GM03348 (cell line): Measurements from ENCODE around the gene CDCA3.

Experiments
- DNase-seq: peaks from one replicate; pipeline ENCODE4 v3.0.0; 2012; ENCODE audit warnings: low spot score

CDCA3 gene

DNA sequence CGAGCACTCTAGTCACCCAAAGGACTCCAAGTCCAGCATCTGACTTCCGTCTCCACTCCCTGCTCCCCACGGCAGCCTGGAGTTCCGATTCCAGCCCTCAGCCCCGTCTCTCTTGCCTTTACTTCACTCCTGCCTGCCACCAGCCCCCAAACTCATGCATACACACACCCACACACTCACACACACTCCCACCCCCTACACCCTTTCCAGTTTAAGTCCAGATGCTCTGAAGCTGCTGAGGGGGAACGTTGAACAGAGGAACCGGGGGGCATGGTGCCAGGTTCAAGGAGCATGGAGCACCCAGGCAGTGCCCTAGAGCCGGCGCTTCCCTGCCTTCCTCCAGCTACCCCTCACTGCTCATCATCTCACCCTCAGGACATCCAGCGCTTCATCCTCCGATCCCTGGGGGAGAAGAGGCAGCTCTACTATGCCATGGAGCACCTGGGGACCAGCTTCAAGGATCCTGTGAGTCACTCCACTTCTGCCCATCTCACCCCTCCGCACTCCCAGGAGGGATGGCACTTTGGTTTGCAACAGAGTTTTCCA lies 19.6 kb downstream of the CDCA3 start:
- DNase-seq, result no peak

DNA sequence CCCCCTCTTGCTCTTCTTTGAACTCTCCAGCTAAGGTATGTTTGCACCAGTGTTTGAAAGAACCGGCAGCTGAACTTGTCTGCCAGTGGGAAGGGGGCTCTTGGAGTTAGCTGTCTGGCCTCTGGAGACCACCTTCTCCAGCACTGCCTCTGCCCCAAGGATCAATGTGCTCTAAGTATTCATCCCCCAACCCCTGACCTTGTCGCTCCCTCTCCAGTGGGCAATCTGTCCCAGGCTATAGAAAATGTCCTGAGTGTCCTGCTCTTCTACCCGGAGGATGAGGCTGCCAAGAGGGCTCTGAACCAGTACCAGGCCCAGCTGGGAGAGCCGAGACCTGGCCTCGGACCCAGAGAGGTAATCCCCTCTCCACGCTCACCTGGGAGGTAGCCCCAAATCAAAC lies 20.1 kb downstream of the CDCA3 start:
- no peak for DNase-seq

DNA sequence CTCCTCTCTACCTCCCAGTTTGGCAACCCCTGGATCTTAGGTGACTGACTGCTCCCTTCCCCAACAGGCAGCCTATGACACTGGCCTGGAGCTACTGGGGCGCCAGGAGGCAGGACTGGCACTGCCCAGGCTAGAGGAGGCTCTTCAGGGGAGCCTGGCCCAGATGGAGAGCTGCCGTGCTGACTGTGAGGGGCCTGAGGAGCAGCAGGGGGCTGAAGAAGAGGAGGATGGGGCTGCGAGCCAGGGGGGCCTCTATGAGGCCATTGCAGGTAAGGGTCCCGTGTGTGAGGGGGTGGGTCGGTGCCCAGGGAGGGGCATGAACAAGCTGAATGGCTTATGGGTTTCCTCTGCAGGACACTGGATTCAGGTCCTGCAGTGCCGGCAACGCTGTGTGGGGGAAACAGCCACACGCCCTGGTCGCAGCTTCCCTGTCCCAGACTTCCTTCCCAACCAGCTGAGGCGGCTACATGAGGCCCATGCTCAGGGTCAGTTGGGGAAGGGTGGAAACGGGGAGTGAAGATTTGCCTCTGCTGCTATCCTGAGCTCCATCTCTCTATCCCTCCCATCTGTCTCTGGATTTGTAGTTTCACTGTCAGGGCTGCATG lies 20.7 kb downstream of the CDCA3 start:
- DNase-seq, result no peak

DNA sequence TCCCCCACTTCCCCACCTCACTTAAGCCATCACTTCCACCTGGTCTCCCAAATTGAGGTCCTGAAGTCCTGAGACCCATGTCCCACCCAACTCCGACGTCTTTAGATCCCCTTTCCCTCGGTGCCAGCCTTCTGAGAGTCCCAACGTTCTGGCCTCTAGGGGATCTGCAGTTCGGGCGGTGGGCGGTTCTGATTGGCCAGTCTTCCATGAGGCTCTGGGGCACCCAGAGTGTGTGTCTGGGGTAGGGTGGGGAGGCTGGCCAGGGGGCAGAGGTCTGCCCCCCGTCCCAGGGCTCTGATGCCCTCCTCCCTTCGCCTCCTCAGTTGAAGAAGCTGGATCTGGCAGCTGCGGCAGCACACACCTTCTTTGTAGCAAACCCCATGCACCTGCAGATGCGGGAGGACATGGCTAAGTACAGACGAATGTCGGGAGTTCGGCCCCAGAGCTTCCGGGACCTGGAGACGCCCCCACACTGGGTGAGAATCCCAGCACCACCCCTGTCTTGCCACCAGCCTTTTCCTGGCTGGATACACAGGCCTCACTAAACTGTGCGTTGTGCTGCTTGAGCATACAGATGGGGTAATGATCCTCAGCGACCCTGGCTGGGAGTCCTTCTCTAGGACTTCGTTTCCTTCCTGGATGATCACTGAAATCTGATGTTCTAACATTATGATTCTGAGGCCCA lies 21.4 kb downstream of the CDCA3 start:
- peak; percentile 80 for DNase-seq

DNA sequence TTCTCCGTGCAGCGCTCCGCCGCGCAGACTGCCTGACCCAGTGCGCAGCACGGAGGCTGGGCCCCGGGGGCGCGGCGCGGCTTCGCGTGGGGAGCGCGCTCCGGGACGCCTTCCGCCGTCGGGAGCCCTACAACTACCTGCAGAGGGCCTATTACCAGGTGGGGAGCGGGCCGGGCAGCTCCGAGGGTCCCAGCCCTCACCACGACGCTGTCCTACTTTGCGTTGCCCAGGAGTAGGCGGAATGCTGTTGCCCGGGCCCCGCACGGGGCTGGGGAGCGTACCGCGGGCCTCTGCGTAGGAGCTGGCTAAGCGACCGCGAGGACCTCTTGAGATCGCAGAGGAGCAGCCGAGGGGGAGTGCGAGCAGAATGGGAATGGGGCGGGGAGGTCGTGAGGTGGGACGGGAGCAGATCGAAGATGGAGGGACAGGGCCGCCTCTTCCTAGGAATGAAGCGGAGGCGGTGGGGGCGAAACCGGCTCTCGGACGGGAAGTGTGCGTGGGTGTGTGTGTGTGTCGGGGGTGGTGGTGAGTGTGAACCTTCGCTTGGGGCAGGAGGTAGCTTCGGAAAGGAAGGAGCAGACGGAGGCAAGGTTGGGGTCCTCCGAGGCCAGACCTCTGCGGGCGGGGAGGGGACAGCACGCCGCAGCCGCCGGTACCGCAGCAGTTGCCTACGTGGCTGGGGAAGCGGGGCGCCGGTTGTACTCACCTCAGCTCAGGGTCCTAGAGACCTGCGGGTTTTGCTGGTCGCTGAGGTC lies 22.1 kb downstream of the CDCA3 start:
- peak; percentile 76 for DNase-seq

DNA sequence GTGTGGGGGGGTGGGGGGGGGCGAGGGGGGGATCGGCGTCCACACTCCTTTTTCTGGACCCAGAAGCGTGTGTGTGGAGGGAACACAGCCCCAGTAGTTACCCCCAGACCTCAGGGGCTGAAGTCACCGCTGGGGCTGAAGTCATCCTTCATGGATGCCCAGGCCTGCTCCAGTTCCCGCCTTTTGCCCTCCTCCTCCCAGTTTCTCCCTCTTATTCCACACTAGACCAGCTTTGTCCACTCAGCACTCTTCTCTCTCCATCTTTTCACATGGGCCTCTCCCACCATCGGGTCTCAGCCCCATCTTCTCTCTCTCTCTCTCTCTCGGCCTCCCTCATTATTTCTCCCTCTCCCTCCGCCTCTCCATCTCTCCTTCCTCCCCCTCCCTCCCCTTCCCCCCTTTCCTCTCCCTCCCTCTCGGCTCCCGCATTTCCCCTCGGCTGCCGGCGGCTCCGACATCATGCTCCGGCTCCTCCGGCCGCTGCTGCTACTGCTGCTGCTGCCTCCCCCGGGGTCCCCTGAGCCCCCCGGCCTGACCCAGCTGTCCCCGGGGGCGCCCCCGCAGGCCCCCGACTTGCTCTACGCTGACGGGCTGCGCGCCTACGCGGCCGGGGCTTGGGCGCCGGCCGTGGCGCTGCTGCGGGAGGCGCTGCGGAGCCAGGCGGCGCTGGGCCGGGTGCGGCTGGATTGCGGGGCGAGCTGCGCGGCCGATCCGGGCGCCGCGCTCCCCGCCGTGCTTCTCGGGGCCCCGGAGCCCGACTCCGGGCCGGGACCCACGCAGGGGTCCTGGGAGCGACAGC lies 22.9 kb downstream of the CDCA3 start, which contains the start of gene P3H3:
Gene P3H3 (plus strand): TSS at position 426 of the 799 bp plus-strand sequence. CDS start 34 bp downstream, at position 460.
- peak; percentile 71 for DNase-seq

DNA sequence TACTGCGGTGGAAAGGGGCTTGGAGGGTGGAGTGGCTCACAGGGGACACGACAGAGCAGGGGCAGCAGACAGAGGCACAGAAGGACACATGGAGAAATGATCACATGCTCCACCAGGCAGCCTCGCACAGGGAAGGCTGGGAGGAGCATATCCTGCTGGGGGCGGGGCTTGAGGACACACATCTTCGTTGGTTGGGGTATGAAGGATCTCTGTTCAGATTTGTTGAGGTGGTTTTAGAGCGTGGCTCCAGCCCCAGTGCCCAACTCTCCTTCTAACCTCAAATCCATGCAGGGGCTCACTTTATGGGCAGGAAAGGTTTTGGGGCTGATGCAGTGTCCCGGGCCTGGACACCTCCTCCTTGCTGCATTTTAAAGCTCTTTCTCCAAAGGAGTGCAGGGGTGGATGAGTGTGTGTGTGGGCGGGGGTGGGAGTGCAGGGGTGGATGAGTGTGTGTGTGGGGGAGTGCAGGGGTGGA lies 23.6 kb downstream of the CDCA3 start:
- peak; percentile 92 for DNase-seq

DNA sequence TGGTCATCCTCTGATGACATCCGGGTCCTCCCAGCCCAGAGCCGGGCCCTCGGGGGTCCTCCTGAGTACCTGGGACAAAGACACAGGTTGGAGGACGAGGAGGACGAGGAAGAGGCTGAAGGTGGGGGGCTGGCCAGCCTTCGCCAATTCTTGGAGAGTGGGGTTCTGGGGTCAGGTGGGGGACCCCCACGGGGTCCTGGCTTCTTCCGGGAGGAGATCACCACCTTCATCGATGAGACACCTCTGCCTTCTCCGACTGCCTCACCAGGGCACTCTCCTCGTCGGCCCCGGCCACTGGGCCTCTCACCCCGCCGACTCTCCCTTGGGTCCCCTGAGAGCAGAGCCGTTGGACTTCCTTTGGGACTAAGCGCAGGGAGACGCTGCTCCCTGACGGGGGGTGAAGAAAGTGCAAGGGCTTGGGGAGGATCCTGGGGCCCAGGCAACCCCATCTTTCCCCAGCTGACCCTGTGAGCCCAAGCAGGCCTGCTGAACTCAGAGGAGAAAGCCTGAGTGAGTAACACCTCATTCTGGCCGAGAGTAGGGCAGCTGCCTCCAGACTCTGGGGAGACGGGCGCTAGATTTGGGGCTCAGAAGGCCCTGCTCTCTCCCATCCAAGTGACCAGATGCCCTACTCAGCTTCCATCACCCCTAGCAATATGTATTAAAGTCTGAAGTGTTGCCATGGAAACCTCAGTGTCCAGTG lies 24.2 kb downstream of the CDCA3 start:
- no peak for DNase-seq

DNA sequence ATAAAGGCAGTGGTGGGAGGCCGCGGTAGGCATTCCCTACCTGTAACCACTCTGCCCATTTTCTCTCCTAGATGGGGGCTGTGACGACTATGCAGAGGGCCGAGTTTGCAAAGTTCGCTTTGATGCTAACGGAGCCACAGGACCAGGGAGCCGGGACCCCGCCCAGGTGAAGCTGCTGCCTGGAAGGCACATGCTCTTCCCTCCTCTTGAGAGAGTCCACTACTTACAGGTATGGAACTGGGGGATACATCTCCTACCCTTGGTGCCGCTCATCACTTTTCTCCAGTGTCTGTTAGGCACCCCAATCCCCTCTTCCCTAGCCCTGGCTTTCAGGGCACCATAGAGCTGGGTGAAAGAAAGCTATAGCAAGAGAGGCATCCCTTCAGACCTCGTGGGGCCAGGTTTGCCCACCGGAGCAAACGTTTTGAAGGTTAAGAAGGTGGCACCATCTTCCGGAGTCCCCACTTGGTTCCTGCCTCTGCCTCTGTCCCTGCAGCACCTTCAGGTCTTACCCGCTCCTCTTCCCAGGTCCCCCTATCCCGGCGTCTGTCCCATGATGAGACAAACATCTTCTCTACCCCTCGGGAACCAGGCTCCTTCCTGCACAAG lies 24.9 kb downstream of the CDCA3 start:
- DNase-seq, result no peak

DNA sequence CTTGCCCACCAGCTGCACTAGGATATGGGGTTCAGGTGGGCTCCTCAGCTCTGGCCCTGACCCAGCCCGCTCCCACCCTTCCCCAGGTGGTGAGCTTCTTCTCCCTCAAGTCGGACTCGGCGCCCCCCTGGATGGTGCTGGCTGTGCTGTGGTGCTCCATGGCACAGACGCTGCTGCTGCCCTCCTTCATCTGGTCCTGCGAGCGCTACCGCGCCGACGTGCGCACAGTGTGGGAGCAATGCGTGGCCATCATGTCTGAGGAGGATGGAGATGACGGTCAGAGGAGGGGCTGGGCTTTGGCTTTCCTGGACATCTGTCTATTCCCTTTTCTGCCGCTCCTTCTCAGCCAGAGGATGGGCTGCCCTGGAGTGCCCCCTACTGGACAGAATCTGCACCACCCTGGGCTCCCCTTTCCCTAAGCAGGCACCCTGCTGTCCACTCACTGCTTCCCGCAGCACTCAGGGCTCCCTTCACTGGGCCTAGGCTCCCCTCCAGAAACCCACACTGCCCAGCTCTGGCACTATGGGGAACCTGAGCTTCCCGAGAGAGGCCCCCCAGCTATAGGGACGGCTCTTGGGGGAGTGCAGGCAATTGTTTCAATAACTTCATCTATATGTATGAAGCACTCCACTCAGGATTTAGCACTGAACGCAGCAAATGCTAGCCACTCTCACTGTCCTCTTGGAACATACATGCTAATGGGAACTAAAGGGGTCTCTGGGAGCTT lies 25.5 kb downstream of the CDCA3 start:
- DNase-seq, result peak; percentile 95

DNA sequence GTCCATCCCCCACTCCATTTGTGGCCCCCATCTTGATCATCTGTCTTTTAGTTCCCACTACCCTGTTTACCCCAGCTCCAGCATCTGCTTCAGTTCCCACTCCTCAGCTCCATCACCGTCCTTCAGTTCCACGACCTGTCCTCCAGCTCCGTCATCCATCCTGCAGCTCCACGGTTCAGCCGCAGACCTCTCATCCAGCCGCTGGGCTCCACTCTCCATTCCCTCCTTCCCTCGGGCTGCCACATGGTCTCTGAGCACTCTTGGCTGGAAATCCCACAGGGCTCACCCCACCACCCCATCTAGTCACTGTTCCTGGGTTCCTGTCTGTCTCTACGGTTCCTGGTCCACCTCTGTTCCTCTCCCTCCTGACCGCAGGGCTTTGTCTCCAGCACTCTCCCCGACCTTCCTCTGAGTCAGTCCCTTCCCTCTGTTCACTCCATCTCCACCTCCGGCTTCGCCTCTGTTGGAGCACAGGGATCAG lies 26.1 kb downstream of the CDCA3 start:
- peak; percentile 46 for DNase-seq

DNA sequence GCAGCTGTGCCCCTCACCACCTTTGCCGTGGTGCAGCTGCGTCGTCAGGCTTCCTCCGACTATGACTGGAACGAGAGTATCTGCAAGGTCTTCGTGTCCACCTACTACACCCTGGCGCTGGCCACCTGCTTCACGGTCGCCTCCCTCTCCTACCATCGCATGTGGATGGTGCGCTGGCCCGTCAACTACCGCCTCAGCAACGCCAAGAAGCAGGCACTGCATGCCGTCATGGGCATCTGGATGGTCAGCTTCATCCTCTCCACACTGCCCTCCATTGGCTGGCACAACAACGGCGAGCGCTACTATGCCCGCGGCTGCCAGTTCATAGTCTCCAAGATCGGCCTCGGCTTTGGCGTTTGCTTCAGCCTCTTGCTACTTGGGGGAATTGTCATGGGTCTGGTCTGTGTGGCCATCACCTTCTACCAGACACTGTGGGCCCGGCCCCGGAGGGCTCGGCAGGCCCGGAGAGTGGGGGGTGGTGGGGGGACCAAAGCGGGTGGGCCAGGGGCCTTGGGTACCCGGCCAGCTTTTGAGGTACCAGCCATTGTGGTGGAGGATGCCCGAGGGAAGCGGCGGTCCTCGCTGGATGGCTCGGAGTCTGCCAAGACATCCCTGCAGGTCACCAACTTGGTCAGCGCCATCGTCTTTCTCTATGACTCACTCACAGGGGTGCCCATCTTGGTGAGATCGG lies 26.9 kb downstream of the CDCA3 start:
- no peak for DNase-seq

DNA sequence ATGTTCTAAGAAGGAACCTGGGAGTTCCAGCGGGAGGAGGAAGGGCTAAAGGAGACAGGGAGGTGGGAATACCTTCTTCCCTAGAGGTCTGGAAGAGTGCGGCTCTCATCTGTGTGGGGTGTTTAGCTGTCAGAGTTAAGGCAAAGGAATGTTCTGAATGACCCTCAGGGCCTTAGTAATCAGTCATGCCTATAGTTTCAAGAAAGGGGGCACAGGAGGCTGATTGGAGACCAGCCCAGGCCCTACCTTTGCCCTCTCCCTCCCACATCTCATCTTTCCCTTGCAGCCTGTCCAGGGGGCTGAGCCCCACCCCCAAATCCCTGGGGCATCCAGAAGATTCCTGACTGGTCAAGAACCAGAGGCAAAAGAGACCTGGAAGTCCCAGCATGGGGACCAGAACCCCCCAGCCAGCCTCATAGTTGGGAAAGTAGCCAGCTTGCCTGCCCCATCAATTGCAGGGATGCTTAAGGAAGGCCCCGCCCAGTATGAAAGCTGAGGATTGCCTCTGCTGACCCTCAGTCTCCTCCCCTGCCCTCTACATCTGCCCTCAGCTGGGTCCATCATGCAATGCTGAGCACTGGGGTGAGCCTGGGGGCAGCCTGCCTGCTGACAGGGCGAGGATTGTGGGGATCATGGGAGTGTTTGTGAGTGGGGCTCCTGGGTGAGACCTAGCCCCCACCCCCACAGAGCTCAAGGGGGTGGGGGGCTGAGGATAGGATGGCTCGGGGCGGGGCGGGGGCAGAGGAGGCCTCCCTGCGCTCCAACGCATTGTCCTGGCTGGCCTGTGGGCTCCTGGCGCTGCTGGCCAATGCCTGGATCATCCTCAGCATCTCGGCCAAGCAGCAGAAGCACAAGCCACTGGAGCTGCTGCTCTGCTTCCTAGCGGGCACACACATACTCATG lies 27.7 kb downstream of the CDCA3 start:
- DNase-seq, result no peak

DNA sequence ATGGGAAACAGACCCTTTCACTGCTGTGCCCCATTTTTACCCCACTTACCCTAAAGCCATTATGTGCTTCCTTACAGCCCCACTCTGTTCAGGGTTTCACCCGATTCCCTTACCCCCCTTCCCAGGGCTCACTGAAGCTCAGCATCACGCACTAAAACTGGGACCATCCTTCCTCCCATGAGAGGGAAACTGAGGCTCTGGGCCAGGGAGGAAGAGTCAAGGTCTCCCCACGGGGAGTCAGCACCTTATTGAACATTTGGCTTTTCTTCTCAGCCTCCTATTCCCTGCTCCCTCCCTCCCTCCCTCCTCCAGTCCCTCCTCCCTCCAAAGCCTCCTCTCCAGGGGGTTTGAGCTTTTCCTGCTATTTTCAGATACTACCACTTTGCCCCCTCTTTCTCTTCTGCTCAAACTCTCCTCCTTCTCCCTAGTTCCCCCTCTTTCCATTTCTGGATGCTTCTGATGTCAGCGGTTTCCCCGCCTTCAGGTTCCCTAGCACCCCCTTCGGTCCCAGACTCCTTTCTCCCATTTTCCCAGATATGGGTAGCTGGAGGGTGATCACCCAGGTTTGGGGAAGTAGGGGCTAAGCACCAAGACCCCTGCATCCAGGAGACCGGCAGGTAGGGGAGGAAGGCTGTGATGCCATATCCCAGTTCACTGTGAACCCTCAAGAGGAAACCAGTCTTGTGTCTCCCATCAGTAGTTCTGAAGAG lies 28.5 kb downstream of the CDCA3 start:
- no peak for DNase-seq

DNA sequence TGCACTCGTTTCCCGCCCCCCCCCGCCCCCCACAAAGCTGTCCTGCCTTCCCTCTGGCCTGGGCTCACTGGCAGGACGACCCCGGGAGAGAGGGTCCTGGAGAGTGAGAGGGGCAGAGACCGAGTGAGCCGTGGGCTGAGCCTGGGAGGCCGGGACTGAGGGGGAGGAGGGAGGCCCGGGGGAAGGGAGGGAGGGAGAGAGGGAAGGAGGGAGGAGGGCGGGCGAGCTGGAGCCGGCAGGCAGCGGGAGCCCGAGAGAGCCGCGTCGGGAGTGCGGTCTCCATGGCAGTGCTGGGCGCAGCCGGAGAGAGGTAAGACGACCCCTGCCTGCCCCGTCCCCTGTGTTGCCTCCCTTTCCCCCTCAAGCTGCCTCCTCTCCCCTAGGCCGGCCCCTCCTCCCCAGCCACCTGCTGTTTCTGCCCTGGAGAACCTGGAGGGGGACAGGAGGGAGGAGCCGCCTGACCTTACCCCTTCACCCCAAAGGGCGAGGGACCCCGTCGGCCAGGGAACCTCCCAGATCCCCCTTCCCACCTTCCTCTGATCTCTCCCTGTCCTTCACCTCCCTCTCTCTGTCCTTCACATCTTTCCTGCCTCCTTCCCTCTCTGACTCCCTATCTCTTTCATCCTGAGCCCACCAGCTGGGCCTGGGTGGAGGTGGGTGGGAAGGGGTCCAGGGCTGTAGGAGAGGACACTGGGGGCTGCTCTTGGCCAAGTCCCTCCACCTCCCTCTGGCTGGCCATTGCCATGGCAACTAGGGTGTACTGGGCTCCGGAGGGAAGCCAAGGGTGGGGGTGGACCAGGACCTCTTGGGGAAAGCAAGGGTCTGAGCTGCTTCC lies 29.3 kb downstream of the CDCA3 start, which contains the start of gene GPR162:
Gene GPR162 (plus strand): TSS at position 231 of the 835 bp plus-strand sequence. CDS start 2,078 bp downstream, outside the sequence.
- DNase-seq, result peak; percentile 85

DNA sequence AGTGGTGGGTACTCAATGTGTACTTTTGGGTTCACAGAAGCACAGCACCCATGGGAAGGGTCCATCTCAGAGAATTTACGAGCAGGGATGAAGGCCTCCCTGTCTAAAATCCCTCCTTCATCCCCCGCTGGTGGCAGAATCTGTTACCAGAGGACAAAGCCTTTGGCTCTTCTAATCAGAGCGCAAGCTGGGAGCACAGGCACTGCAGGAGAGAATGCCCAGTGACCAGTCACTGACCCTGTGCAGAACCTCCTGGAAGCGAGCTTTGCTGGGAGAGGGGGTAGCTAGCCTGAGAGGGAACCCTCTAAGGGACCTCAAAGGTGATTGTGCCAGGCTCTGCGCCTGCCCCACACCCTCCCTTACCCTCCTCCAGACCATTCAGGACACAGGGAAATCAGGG lies 30.9 kb downstream of the CDCA3 start:
- DNase-seq, result no peak
